Thoracic aorta (tissue), 2 donors: ENCODE data around the gene DOCK3. TPM values are rescaled to one million over a fixed set of nuclear protein-coding genes. Genes with fewer than 3 reads are reported as not detected.
"Not testable (repeated sequence)": the region's sequence is repeated elsewhere in the genome, so short reads cannot be mapped to it uniquely, and the experiment has no call there.

Experiments
- ATAC-seq: fragments of 150-250 bp; one replicate; pipeline ENCODE4 v1.8.0; 2017; ENCODE audit warnings: low read depth; ENCODE audit not compliant: insufficient number of reproducible peaks, low FRiP score
- DNase-seq: peaks from one replicate; pipeline ENCODE4 v3.0.0-alpha.2; 2020; ENCODE audit warnings: low spot score
- H3K27ac ChIP-seq, 2 donors: fragments of 200-600 bp; sonication (generic); 1 replicate in 1 of 2; 2 replicates in 1 of 2; pipeline ENCODE4 v1.5.1; 2016; ENCODE audit warnings: mild to moderate bottlenecking in 2 of 2, moderate library complexity in 2 of 2
- H3K27me3 ChIP-seq: fragments of 200-600 bp; sonication (generic); replicated peaks from 2 replicates; pipeline ENCODE4 v1.6.0; 2016; ENCODE audit warnings: mild to moderate bottlenecking; ENCODE audit not compliant: insufficient read depth
- H3K36me3 ChIP-seq: fragments of 200-600 bp; sonication (generic); one replicate; pipeline ENCODE4 v1.5.1; 2016
- H3K4me1 ChIP-seq, 2 donors: fragments of 200-600 bp; sonication (generic); 1 replicate in 1 of 2; 2 replicates in 1 of 2; pipeline versions ENCODE4 v1.5.1 to v1.6.0; 2016; ENCODE audit warnings: low read depth in 2 of 2, mild to moderate bottlenecking in 1 of 2; ENCODE audit not compliant: control insufficient read depth in 1 of 2
- H3K4me3 ChIP-seq: fragments of 200-600 bp; sonication (generic); 2 replicates; pipeline ENCODE4 v1.5.1; 2016; ENCODE audit warnings: mild to moderate bottlenecking
- H3K9me3 ChIP-seq: fragments of 200-600 bp; sonication (generic); 2 replicates; pipeline ENCODE4 v1.5.1; 2016
- total RNA-seq, 2 donors: library from RNA; depleted of rRNA; stranded (reverse); fragments of >200 nt; gene quantifications; one replicate each; pipeline versions ENCODE4 v1.1.0 to v1.2.3, GENCODE V29; 2016
- TF ChIP-seq, protein P1 (sequence below): fragments of 200-600 bp; sonication (generic); IDR thresholded peaks from one replicate; pipeline ENCODE4 v1.5.1; 2019; ENCODE audit warnings: antibody characterized with exemption

The DOCK3 gene
- total RNA-seq, 2 donors from 2014 or later, result 0.14 to 0.71 TPM

DNA sequence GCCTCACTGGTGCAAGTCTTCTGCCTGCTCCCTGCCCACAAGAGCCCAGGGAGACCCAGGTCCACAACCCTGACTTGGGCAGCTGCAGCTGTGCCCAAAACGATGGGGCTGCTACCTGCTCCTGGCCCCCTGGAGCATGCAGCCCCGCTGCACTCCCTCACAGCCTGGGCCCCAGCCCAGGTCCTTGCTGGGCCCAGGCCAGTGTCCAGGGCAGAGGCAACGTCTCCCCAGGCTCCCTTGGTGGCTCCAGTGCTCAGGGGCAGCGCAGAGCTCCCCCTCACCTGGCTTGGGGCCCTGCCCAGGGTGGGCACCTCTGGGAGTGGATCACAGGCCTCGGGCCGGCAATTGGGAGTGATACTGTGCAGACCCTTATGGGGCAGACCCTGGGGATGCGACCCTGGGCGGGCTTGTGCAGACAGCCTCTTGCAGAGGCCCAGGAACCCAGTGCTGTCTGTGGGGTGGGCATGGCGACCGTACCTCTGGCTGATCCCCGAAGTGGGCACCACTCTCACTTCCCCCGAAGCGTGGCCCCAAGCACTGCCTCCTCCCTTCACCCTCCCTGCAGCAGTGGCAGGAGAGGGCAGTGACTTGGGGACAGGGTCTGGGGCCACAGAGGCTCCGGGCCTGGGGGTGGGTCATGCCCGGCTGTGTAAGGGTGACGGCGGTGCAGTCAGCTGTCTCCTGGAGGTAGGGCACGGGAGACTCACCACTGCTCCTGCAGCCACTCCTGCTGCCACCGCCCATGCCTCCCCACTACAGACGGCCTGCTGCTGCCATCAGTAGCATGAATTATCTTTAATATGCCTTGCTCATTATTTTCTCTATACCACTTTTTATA lies 255.9 kb downstream of the DOCK3 start:
- H3K9me3 ChIP-seq, result no peaks in the 10 kb centered on the region
- no peaks in the 10 kb centered on the region for H3K4me1 ChIP-seq
- TF ChIP-seq, protein P1, sequence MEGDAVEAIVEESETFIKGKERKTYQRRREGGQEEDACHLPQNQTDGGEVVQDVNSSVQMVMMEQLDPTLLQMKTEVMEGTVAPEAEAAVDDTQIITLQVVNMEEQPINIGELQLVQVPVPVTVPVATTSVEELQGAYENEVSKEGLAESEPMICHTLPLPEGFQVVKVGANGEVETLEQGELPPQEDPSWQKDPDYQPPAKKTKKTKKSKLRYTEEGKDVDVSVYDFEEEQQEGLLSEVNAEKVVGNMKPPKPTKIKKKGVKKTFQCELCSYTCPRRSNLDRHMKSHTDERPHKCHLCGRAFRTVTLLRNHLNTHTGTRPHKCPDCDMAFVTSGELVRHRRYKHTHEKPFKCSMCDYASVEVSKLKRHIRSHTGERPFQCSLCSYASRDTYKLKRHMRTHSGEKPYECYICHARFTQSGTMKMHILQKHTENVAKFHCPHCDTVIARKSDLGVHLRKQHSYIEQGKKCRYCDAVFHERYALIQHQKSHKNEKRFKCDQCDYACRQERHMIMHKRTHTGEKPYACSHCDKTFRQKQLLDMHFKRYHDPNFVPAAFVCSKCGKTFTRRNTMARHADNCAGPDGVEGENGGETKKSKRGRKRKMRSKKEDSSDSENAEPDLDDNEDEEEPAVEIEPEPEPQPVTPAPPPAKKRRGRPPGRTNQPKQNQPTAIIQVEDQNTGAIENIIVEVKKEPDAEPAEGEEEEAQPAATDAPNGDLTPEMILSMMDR, result no peak
- ATAC-seq (no peak), DNase-seq (no peak)
- H3K27ac ChIP-seq, result no peak overlapping the region
- H3K4me3 ChIP-seq, result no peak overlapping the region
- no peaks in the 10 kb centered on the region for H3K36me3 ChIP-seq
- no peaks in the 10 kb centered on the region for H3K27me3 ChIP-seq

- not testable (repeated sequence) for DNase-seq, H3K4me1 ChIP-seq, ATAC-seq, H3K36me3 ChIP-seq, H3K27ac ChIP-seq, H3K9me3 ChIP-seq, H3K4me3 ChIP-seq, H3K27me3 ChIP-seq
Measured at GRCh38 chr3:50932918-50933317, 258.2 kb downstream of the DOCK3 start.

DNA sequence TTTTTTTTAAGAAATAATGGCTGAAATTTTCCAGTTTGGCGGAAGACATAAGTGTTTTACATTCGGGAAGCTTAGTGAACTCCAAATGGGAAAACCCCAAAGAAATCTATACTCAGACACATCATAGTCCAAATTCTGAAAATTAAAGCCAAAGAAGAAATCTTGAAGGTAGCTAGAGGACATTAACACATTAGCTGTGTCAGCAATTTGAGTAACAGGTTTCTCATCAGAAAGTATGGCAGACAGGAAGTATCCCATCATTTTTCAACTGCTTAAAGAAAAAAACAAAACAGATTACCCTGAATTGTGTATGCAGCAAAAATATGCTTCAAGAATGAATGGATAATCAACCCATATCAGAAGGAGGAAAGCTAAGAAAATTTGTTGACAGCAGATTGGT lies 261.7 kb downstream of the DOCK3 start:
- ATAC-seq, result no peak

DNA sequence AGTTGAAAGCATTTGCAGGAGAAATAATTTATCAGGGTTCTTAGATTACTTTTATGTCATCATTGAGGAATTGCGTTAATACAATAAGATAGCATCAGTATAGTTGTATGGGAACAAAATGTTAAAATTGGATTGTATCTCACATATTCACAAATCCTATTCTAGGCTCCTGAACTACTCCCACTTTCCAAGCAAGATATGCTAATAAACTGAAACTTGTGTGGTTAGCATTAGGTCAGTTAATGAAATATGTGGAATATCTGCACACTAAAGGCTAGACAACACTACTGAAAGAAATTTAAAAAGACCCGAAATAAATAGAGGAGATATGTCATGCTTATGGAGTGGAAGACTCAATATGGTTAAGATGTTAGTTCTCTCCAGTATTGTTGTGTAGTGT lies 272.7 kb downstream of the DOCK3 start:
- no peak overlapping the region for H3K4me3 ChIP-seq
- H3K27ac ChIP-seq, result no peak overlapping the region
- ATAC-seq (no peak), DNase-seq (no peak)
- no peaks in the 10 kb centered on the region for H3K36me3 ChIP-seq
- no peaks in the 10 kb centered on the region for H3K4me1 ChIP-seq
- H3K9me3 ChIP-seq, result no peaks in the 10 kb centered on the region
- no peaks in the 10 kb centered on the region for H3K27me3 ChIP-seq
- TF ChIP-seq, protein P1, result no peak

More for the DNA sequence above, 261.7 kb downstream of the DOCK3 start:
- TF ChIP-seq, protein P1, result no peak
- Histone ChIP-seq H3K4me1 (no peaks in the 10 kb centered on the region), H3K9me3 (no peaks in the 10 kb centered on the region), H3K36me3 (no peaks in the 10 kb centered on the region), H3K27ac (no peak overlapping the region), H3K27me3 (no peaks in the 10 kb centered on the region), H3K4me3 (no peak overlapping the region)
- no peak for DNase-seq

- Histone ChIP-seq H3K27ac (no peak overlapping the region), H3K27me3 (no peaks in the 10 kb centered on the region), H3K36me3 (no peaks in the 10 kb centered on the region), H3K4me3 (no peak overlapping the region), H3K4me1 (no peaks in the 10 kb centered on the region), H3K9me3 (no peaks in the 10 kb centered on the region)
- ATAC-seq, result no peak
- TF ChIP-seq, protein P1, result no peak
- DNase-seq, result no peak
Measured at GRCh38 chr3:50950591-50950990, 275.9 kb downstream of the DOCK3 start.
